ENCODE results near the gene MAPKAPK2.

Gene MAPKAPK2

DNA sequence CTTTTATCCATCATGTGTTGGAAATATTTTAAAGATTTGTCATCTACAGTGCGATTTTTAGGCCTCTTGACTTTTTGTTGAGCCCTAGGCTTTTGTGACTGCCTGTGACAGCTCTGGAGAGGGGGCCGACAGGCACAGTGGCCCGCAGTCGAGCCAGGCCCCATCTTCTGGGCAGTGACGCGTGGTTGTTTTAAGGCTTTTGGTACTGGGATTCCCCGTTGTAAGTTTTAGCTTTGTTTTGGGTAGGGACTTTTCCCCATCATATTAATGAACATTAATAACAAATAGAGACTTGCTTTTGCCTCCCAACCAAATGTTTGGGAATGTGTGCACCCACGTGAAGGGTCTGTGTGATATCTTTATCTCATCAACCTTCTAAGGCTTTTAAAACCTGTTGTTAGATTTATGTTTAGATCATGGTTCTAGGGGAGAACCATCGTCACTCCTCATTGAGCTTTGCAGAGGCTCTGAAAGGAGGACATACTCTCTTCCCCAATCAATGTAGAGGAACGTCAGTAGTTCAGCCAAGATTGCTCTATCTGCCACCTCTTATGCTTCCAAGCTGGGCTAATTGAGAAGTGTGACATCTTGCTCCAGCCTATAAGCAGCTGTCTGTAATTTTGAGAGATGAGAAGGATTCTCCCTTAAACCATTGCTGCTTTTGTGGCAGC is 34.6 kb downstream of the MAPKAPK2 start:
- peaks cover 75% of the 10 kb centered on the region for H3K4me1 Mint-ChIP-seq (ENCODE audit: low read depth)
- intact Hi-C loops (cut with micrococcal nuclease), result no loop called here
- no peaks in the 10 kb centered on the region for H3K9me3 Mint-ChIP-seq
- no peaks in the 10 kb centered on the region for H3K36me3 Mint-ChIP-seq (ENCODE audit: low read depth)
- no peaks in the 10 kb centered on the region for H3K27me3 Mint-ChIP-seq
- H3K4me3 Mint-ChIP-seq, result no peak overlapping the region
- H3K27ac Mint-ChIP-seq, result no peak overlapping the region

DNA sequence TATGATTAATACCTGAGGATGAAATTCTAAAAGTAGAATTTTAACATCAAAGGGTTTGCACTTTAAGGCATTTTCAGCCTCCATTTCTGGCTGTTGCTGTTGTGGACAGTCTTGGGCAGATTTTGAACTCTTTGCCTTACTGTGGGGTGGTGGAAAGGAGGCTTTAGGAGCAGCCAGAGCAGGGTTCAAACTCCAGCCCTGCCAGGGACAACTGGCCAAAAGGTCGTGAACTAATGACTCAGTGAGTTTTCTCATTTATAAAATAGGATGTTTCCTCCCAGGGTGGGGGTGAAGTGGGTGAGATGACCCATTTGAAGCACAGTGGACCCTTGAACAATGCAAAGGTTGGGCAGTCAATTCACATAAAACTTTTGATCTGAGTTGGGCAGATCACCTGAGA is 36.7 kb downstream of the MAPKAPK2 start:
- Mint-ChIP-seq H3K9me3 (no peaks in the 10 kb centered on the region), H3K27ac (no peak overlapping the region), H3K36me3 (ENCODE audit: low read depth) (no peaks in the 10 kb centered on the region), H3K4me1 (ENCODE audit: low read depth) (peaks cover 66% of the 10 kb centered on the region), H3K27me3 (no peaks in the 10 kb centered on the region), H3K4me3 (no peak overlapping the region)
- intact Hi-C loops (cut with micrococcal nuclease), result no loop called here

GRCh38 chr1:206722751-206723461 is 38.2 kb downstream of the MAPKAPK2 start:
- Mint-ChIP-seq H3K36me3 (ENCODE audit: low read depth) (no peaks in the 10 kb centered on the region), H3K9me3 (no peaks in the 10 kb centered on the region), H3K4me3 (no peak overlapping the region), H3K27me3 (no peaks in the 10 kb centered on the region), H3K27ac (no peak overlapping the region), H3K4me1 (ENCODE audit: low read depth) (peaks cover 62% of the 10 kb centered on the region)
- intact Hi-C loops (cut with micrococcal nuclease), result no loop called here

- Mint-ChIP-seq H3K4me3 (no peak overlapping the region), H3K27ac (no peak overlapping the region), H3K27me3 (no peaks in the 10 kb centered on the region), H3K36me3 (ENCODE audit: low read depth) (peaks cover 2% of the 10 kb centered on the region), H3K9me3 (no peaks in the 10 kb centered on the region), H3K4me1 (ENCODE audit: low read depth) (peaks cover 66% of the 10 kb centered on the region)
- intact Hi-C loops (cut with micrococcal nuclease), result no loop called here
Observed at GRCh38 chr1:206723462-206723804, 38.7 kb downstream of the MAPKAPK2 start.

GRCh38 chr1:206723805-206724472 is 39.2 kb downstream of the MAPKAPK2 start:
- Mint-ChIP-seq H3K4me3 (no peak overlapping the region), H3K27me3 (no peaks in the 10 kb centered on the region), H3K36me3 (ENCODE audit: low read depth) (peaks cover 7% of the 10 kb centered on the region), H3K9me3 (no peaks in the 10 kb centered on the region), H3K27ac (no peak overlapping the region), H3K4me1 (ENCODE audit: low read depth) (peaks cover 70% of the 10 kb centered on the region)
- intact Hi-C loops (cut with micrococcal nuclease), result no loop called here

GRCh38 chr1:206725109-206725963 is 40.6 kb downstream of the MAPKAPK2 start:
- peaks cover 78% of the 10 kb centered on the region for H3K4me1 Mint-ChIP-seq (ENCODE audit: low read depth)

DNA sequence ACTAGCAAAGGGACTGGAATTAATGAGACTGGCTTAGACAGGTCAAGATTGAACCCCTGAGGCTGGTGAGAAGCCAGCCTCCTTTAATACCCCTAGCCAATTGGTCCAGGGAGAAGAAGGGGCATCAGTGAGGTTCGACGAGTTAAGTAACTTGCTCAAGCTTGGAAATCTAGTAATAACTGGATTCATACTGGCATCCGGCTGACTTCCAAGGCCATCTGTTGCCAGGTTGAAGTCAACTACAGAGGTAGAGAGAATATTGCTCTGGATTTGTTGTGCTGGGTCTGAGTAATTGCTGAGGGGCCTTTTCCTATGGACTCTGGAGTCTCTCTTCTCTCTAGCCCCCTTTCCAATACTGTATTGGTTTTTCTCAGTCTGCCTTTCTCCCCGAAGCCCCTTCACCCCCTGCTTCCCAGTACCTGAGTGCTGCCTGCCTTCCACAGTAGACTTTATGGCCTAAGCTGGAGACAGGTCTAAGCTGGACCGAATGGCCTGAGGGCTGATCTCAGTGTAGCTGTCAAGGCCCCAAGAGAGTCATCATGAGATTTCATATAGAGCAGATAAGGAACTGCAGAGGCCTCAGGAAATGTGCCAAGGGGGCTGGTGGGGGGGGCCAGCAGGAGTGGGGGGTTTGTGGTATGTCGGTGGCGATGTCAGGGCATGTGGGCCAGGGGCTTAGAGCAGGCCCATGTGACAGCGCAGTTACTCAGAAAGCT is 43.4 kb downstream of the MAPKAPK2 start:
- no peaks in the 10 kb centered on the region for H3K27me3 Mint-ChIP-seq
- H3K9me3 Mint-ChIP-seq, result no peaks in the 10 kb centered on the region
- peaks cover 70% of the 10 kb centered on the region for H3K4me1 Mint-ChIP-seq (ENCODE audit: low read depth)
- H3K4me3 Mint-ChIP-seq, result no peak overlapping the region
- peaks cover 49% of the 10 kb centered on the region for H3K36me3 Mint-ChIP-seq (ENCODE audit: low read depth)
- intact Hi-C loops (cut with micrococcal nuclease), result loop anchor here (2.0 to 5.0 kb wide), 3 partner anchors 81 to 254 kb away; no protein-coding TSS in a partner anchor
- H3K27ac Mint-ChIP-seq, result peak overlapping the region; percentile 7

More at GRCh38 chr1:206725109-206725963, 40.6 kb downstream of the MAPKAPK2 start:
- no peaks in the 10 kb centered on the region for H3K9me3 Mint-ChIP-seq
- intact Hi-C loops (cut with micrococcal nuclease), result loop anchor here (5.0 kb wide), 1 partner anchor 257 kb away; no protein-coding TSS in a partner anchor
- peaks cover 21% of the 10 kb centered on the region for H3K36me3 Mint-ChIP-seq (ENCODE audit: low read depth)
- no peak overlapping the region for H3K27ac Mint-ChIP-seq
- H3K4me3 Mint-ChIP-seq, result no peak overlapping the region
- no peaks in the 10 kb centered on the region for H3K27me3 Mint-ChIP-seq

- Mint-ChIP-seq H3K27me3 (no peaks in the 10 kb centered on the region), H3K4me1 (ENCODE audit: low read depth) (peaks cover 70% of the 10 kb centered on the region), H3K9me3 (no peaks in the 10 kb centered on the region), H3K36me3 (ENCODE audit: low read depth) (peaks cover 54% of the 10 kb centered on the region), H3K4me3 (no peak overlapping the region), H3K27ac (peak overlapping the region; percentile 7)
- intact Hi-C loops (cut with micrococcal nuclease), result loop anchor here (5.0 kb wide), 1 partner anchor 254 kb away; no protein-coding TSS in a partner anchor
Observed at GRCh38 chr1:206728697-206728987, 43.9 kb downstream of the MAPKAPK2 start.

- H3K27ac Mint-ChIP-seq, result peak overlapping the region; percentile 7
- intact Hi-C loops (cut with micrococcal nuclease), result loop anchor here (5.0 kb wide), 1 partner anchor 253 kb away; no protein-coding TSS in a partner anchor
- H3K4me3 Mint-ChIP-seq, result no peak overlapping the region
- peaks cover 58% of the 10 kb centered on the region for H3K36me3 Mint-ChIP-seq (ENCODE audit: low read depth)
- H3K27me3 Mint-ChIP-seq, result no peaks in the 10 kb centered on the region
- no peaks in the 10 kb centered on the region for H3K9me3 Mint-ChIP-seq
- H3K4me1 Mint-ChIP-seq (ENCODE audit: low read depth), result peaks cover 70% of the 10 kb centered on the region
Observed at GRCh38 chr1:206729050-206729449, 44.3 kb downstream of the MAPKAPK2 start.

GRCh38 chr1:206729507-206729906 is 44.8 kb downstream of the MAPKAPK2 start:
- H3K4me1 Mint-ChIP-seq (ENCODE audit: low read depth), result peaks cover 70% of the 10 kb centered on the region
- H3K36me3 Mint-ChIP-seq (ENCODE audit: low read depth), result peaks cover 58% of the 10 kb centered on the region
- H3K27me3 Mint-ChIP-seq, result no peaks in the 10 kb centered on the region
- no peak overlapping the region for H3K4me3 Mint-ChIP-seq
- intact Hi-C loops (cut with micrococcal nuclease), result loop anchor here (5.0 kb wide), 1 partner anchor 253 kb away; no protein-coding TSS in a partner anchor
- H3K9me3 Mint-ChIP-seq, result no peaks in the 10 kb centered on the region
- no peak overlapping the region for H3K27ac Mint-ChIP-seq

GRCh38 chr1:206732508-206732907 is 47.8 kb downstream of the MAPKAPK2 start:
- Mint-ChIP-seq H3K9me3 (no peaks in the 10 kb centered on the region), H3K27me3 (no peaks in the 10 kb centered on the region), H3K36me3 (ENCODE audit: low read depth) (peaks cover 68% of the 10 kb centered on the region), H3K27ac (no peak overlapping the region), H3K4me1 (ENCODE audit: low read depth) (peaks cover 82% of the 10 kb centered on the region), H3K4me3 (no peak overlapping the region)
- intact Hi-C loops (cut with micrococcal nuclease), result no loop called here

DNA sequence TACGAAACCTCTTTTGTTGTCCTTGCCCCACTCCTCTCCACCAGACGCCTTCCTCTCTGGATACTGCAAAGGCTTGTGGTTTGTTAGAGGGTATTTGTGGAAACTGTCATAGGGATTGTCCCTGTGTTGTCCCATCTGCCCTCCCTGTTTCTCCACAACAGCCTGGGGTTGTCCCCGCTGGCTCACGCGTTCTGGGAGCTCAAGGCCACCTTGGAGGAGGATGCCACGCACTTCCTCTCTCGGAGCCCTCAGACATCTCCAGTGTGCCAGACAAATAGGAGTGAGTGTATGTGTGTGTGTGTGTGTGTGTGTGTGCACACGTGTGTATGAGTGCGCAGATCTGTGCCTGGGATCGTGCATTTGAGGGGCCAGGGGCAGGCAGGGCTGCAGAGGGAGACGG is 48.3 kb downstream of the MAPKAPK2 start:
- no peaks in the 10 kb centered on the region for H3K9me3 Mint-ChIP-seq
- peaks cover 82% of the 10 kb centered on the region for H3K4me1 Mint-ChIP-seq (ENCODE audit: low read depth)
- H3K36me3 Mint-ChIP-seq (ENCODE audit: low read depth), result peaks cover 68% of the 10 kb centered on the region
- H3K4me3 Mint-ChIP-seq, result no peak overlapping the region
- intact Hi-C loops (cut with micrococcal nuclease), result no loop called here
- H3K27ac Mint-ChIP-seq, result no peak overlapping the region
- H3K27me3 Mint-ChIP-seq, result no peaks in the 10 kb centered on the region

DNA sequence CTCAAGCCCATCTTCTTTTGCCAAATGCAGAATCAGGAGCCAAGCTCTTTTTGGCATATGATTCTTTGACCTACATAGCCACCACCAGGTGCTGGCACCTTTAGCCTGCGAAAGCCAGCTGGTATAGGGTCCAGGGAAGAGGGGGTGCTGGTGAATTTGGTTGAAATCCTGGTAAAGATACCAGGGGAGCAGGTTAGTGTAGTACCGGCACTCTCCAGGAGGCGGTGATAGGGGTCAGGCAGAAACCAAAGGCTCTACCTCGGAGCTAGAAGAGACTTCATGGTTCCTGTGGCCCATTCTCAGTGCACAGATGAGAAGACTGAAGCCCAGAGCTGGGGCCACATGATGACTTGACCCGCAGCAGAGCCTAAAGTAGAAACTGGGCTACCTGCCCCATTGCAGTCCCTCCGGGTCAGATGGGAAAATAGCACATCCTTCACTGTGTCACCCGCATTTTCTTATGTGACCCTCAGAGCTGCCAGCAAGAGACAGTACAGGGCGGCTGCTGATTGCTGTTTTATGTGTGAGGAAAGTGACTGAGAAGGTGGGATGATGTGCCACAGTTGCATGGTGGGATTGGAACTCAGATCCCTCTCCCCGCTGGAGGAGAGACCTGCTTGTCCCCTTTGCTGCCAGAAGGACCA is 49.9 kb downstream of the MAPKAPK2 start:
- intact Hi-C loops (cut with micrococcal nuclease), result loop anchor here (1.0 to 5.0 kb wide), 3 partner anchors 38 to 176 kb away; partner anchors contain the start of genes IL10 and IL19
- Mint-ChIP-seq H3K27me3 (no peaks in the 10 kb centered on the region), H3K27ac (no peak overlapping the region), H3K36me3 (ENCODE audit: low read depth) (peaks cover 54% of the 10 kb centered on the region), H3K9me3 (no peaks in the 10 kb centered on the region), H3K4me1 (ENCODE audit: low read depth) (peaks cover 82% of the 10 kb centered on the region), H3K4me3 (no peak overlapping the region)
